A549 (cell line): ENCODE measurements around the gene CEMP1. TPM values are rescaled to one million over a fixed set of nuclear protein-coding genes. Genes with fewer than 3 reads are reported as not detected.
A peak's percentile ranks its signal among the peaks of the same experiment; 100 is the strongest.

Experiments
- ATAC-seq, 2 experiments: fragments of 200-7000 bp in 1 of 2; fragments of >200 bp in 1 of 2; cut with Nextera tagmentation in 1 of 2; cut with Tn5 transposase in 1 of 2; 3 replicates each; pipeline versions ENCODE4 v1.8.0 to v1.9.1; 2018 to 2020; ENCODE audit warnings: mild to moderate bottlenecking in 1 of 2, moderate library complexity in 1 of 2
- CTCF ChIA-PET: fragments of 300-600 bp; sonication (Branson Sonifier 250); formaldehyde crosslinking; extraction: SDS; loops from one replicate; lab custom pipeline; 2021; ENCODE audit warnings: antibody characterized with exemption, inconsistent platforms; lab: Yijun Ruan, JAX
- POLR2A ChIA-PET: fragments of 350-600 bp; formaldehyde crosslinking; extraction: SDS; loops from one replicate; lab custom pipeline; 2021; ENCODE audit warnings: antibody characterized with exemption, inconsistent platforms; lab: Yijun Ruan, JAX
- DNase-seq, 2 experiments: peaks; one replicate each; pipeline versions ENCODE4 v3.0.0 to v3.0.0-alpha.2; 2011 to 2016; ENCODE audit warnings: low read depth in 1 of 2, low spot score in 1 of 2
- FAIRE-seq: peaks from 2 replicates; lab custom pipeline; 2011; peaks lifted over from hg19 to GRCh38; lab: Jason Lieb, UNC
- H3K27ac ChIP-seq, 2 experiments: fragments of >200 bp; sonication (Bioruptor Twin); formaldehyde crosslinking; 3 replicates each; pipeline ENCODE4 v1.5.1; 2016 to 2017
- H3K4me1 ChIP-seq: fragments of >200 bp; sonication (Bioruptor Twin); formaldehyde crosslinking; 3 replicates; pipeline ENCODE4 v1.6.1; 2016
- H3K4me2 ChIP-seq: fragments of >200 bp; sonication (Bioruptor Twin); formaldehyde crosslinking; 3 replicates; pipeline ENCODE4 v1.6.1; 2016
- H3K4me3 ChIP-seq: fragments of >200 bp; sonication (Bioruptor Twin); formaldehyde crosslinking; 3 replicates; pipeline ENCODE4 v1.5.1; 2016
- H3K9me3 ChIP-seq: fragments of >200 bp; sonication (Bioruptor Twin); formaldehyde crosslinking; 3 replicates; pipeline ENCODE4 v1.6.1; 2016
- ATOH8 ChIP-seq: fragments of 250-450 bp; sonication (Bioruptor Pico); IDR thresholded peaks from 2 replicates; pipeline ENCODE4 v1.5.0; 2020; ENCODE audit warnings: low read depth, mild to moderate bottlenecking, moderate library complexity
- BHLHE40 ChIP-seq: IDR thresholded peaks from 2 replicates; pipeline ENCODE4 v1.6.1; 2012; ENCODE audit warnings: low read depth, low read length, inconsistent platforms
- CBX2 ChIP-seq: fragments of 200-600 bp; sonication (generic); IDR thresholded peaks from 2 replicates; pipeline ENCODE4 v1.6.1; 2016; ENCODE audit warnings: low read depth, mild to moderate bottlenecking, borderline replicate concordance
- CEBPB ChIP-seq, 2 experiments: fragments of >200 bp in 1 of 2; sonication (Bioruptor Twin) in 1 of 2; formaldehyde crosslinking in 1 of 2; IDR thresholded peaks; 2 replicates each; pipeline ENCODE4 v1.6.1; 2012 to 2016
- CHD4 ChIP-seq: fragments of 200-600 bp; sonication (generic); IDR thresholded peaks from 2 replicates; pipeline ENCODE4 v1.6.1; 2016; ENCODE audit warnings: antibody characterized with exemption, mild to moderate bottlenecking, borderline replicate concordance
- ELK1 ChIP-seq: fragments of 150-350 bp; IDR thresholded peaks from 2 replicates; pipeline ENCODE4 v1.6.1; 2014; ENCODE audit warnings: low read depth, mild to moderate bottlenecking, low read length
- EP300 ChIP-seq, 2 experiments: fragments of >200 bp; sonication (Bioruptor Twin); formaldehyde crosslinking; IDR thresholded peaks; 2 replicates in 1 of 2; 3 replicates in 1 of 2; pipeline ENCODE4 v1.6.1; 2016 to 2017
- FOSL2 ChIP-seq, 2 experiments: fragments of 450-650 bp in 1 of 2; fragments of >200 bp in 1 of 2; sonication (Bioruptor Twin) in 1 of 2; formaldehyde crosslinking; IDR thresholded peaks; 2 replicates each; pipeline versions ENCODE4 v1.5.0 to v1.6.1; 2016 to 2020; ENCODE audit warnings: mild to moderate bottlenecking in 1 of 2, moderate library complexity in 1 of 2
- HES2 ChIP-seq: fragments of >200 bp; sonication (Bioruptor Twin); formaldehyde crosslinking; IDR thresholded peaks from 2 replicates; pipeline ENCODE4 v1.6.1; 2016
- JUNB ChIP-seq: fragments of >200 bp; sonication (Bioruptor Twin); formaldehyde crosslinking; IDR thresholded peaks from 2 replicates; pipeline ENCODE4 v1.6.1; 2016
- KDM5A ChIP-seq: fragments of 200-600 bp; sonication (generic); IDR thresholded peaks from 2 replicates; pipeline ENCODE4 v1.6.1; 2016; ENCODE audit warnings: antibody characterized with exemption, mild to moderate bottlenecking
- NFE2L2 ChIP-seq: fragments of 150-350 bp; conservative IDR thresholded peaks from 2 replicates; pipeline ENCODE4 v1.6.1; 2014; ENCODE audit warnings: low read length
- NR3C1 ChIP-seq: fragments of >200 bp; sonication (Bioruptor Twin); formaldehyde crosslinking; IDR thresholded peaks from 3 replicates; pipeline ENCODE4 v1.6.1; 2017
- PBX3 ChIP-seq: IDR thresholded peaks from 2 replicates; pipeline ENCODE4 v1.6.1; 2012
- POLR2A ChIP-seq: IDR thresholded peaks from 2 replicates; pipeline ENCODE4 v1.6.1; 2012; ENCODE audit warnings: mild to moderate bottlenecking, low read length
- POLR2AphosphoS2 ChIP-seq: conservative IDR thresholded peaks from 2 replicates; pipeline ENCODE4 v1.6.1; 2012; ENCODE audit warnings: low read length, improper control_type of control experiment, inconsistent platforms
- RNF2 ChIP-seq: fragments of 200-600 bp; sonication (generic); IDR thresholded peaks from 2 replicates; pipeline ENCODE4 v1.6.1; 2016; ENCODE audit warnings: low read depth, mild to moderate bottlenecking, antibody characterized with exemption, moderate library complexity, borderline replicate concordance
- ZSCAN20 ChIP-seq: fragments of 250-450 bp; sonication (Bioruptor Pico); IDR thresholded peaks from 2 replicates; pipeline ENCODE4 v1.8.0; 2022; ENCODE audit warnings: mild to moderate bottlenecking, moderate library complexity
- WGBS: methylation state at CpG from one replicate; pipeline ENCODE4 v1.1.6; 2017; ENCODE audit errors: missing lambda C conversion rate; 5-methylcytosine and 5-hydroxymethylcytosine counted together
- polyA plus RNA-seq, 4 experiments: library from polyadenylated mRNA; depleted of rRNA in 3 of 4; stranded (reverse); fragments of >200 nt; fragmentation: RNase III in 1 of 4; extraction: RNeasy Plus Mini Kit Qiagen cat#74134 plus additional on column Dnase treatment in 1 of 4; gene quantifications; 2 replicates in 3 of 4; 3 replicates in 1 of 4; pipeline ENCODE4 v1.2.3, GENCODE V29; 2011 to 2017

CEMP1 gene
- polyA plus RNA-seq, 2 of the 4 experiments (the other 2 are of a cell fraction): not detected

GRCh38 chr16:2526135-2526534 lies 5.1 kb downstream of the CEMP1 start:
- Histone ChIP-seq H3K27ac (no peak overlapping the region), H3K4me3 (no peak overlapping the region), H3K9me3 (no peaks in the 10 kb centered on the region), H3K4me2 (no peak overlapping the region), H3K4me1 (peaks cover 7% of the 10 kb centered on the region)
- ChIA-PET CTCF (interaction anchor here (1.2 kb wide), 1 partner anchor 24 kb away, joined by 5 read pairs; no protein-coding TSS in a partner anchor), POLR2A (no interaction called here)
- 92% methylated on average over 7 of the region's 8 CpGs for WGBS
- TF ChIP-seq CEBPB (IDR thresholded peaks at IDR 0.05): 0 out of 4 replicates have a peak, but pooled peaks of 1 of the 2 experiments have one; percentile 23
- no peak for TF ChIP-seq ATOH8
- no peak for TF ChIP-seq NFE2L2
- DNase-seq: no peak
- ATAC-seq: no peak
- FAIRE-seq: no peak

- no peak for FAIRE-seq
Measured at GRCh38 chr16:2524339-2524938, 6.8 kb downstream of the CEMP1 start.

GRCh38 chr16:2523801-2524231 lies 7.4 kb downstream of the CEMP1 start:
- ATAC-seq: no peak

More at GRCh38 chr16:2524339-2524938, 6.8 kb downstream of the CEMP1 start:
- no peak for DNase-seq
- no peaks in the 10 kb centered on the region for H3K9me3 ChIP-seq
- H3K4me2 ChIP-seq: no peak overlapping the region
- WGBS: 94% methylated on average over 9 of the region's 9 CpGs
- POLR2A ChIA-PET: no interaction called here
- peaks cover 12% of the 10 kb centered on the region for H3K4me1 ChIP-seq
- CTCF ChIA-PET: no interaction called here
- H3K4me3 ChIP-seq: no peak overlapping the region
- no peak for TF ChIP-seq FOSL2 (IDR thresholded peaks at IDR 0.05)
- TF ChIP-seq FOSL2 (CRISPR knock-in tag; IDR thresholded peaks at IDR 0.05): no peak
- no peak for TF ChIP-seq NR3C1
- TF ChIP-seq HES2: no peak
- no peak for TF ChIP-seq PBX3
- TF ChIP-seq ELK1: no peak
- no peak for TF ChIP-seq KDM5A
- no peak for TF ChIP-seq CBX2
- no peak for TF ChIP-seq POLR2A
- no peak for TF ChIP-seq EP300 (IDR thresholded peaks at IDR 0.05)
- TF ChIP-seq CHD4: no peak
- no peak for TF ChIP-seq BHLHE40
- no peak for TF ChIP-seq POLR2AphosphoS2
- TF ChIP-seq ZSCAN20 (CRISPR knock-in tag): no peak
- TF ChIP-seq JUNB: no peak
- ATAC-seq: no peak
- no peak overlapping the region for H3K27ac ChIP-seq

More at GRCh38 chr16:2523801-2524231, 7.4 kb downstream of the CEMP1 start:
- H3K4me3 ChIP-seq: no peak overlapping the region
- 92% methylated on average over 6 of the region's 6 CpGs for WGBS
- POLR2A ChIA-PET: no interaction called here
- CTCF ChIA-PET: no interaction called here
- no peaks in the 10 kb centered on the region for H3K9me3 ChIP-seq
- no peak for FAIRE-seq
- no peak for TF ChIP-seq RNF2
- no peak for DNase-seq
- H3K4me1 ChIP-seq: peaks cover 16% of the 10 kb centered on the region
- H3K4me2 ChIP-seq: no peak overlapping the region
- H3K27ac ChIP-seq: no peak overlapping the region
